ENCODE data around the gene LGALS9C. TPM values are rescaled to one million over a fixed set of nuclear protein-coding genes. Genes with fewer than 3 reads are reported as not detected.
"Not testable (repeated sequence)": the region's sequence is repeated elsewhere in the genome, so short reads cannot be mapped to it uniquely, and the experiment has no call there.

Gene LGALS9C
- total RNA-seq, 1 donor from 2014 or later: 0.47 TPM

GRCh38 chr17:18488622-18489021 lies 12.0 kb downstream of the LGALS9C start:
- H3K27me3 ChIP-seq (ENCODE audit: low read depth); ATAC-seq; intact Hi-C loops (cut with DNase I); H3K4me1 ChIP-seq; H3K4me3 ChIP-seq; H3K27ac ChIP-seq; H3K9me3 ChIP-seq; DNase-seq; H3K36me3 ChIP-seq: not testable (repeated sequence)

GRCh38 chr17:18490016-18490415 lies 13.4 kb downstream of the LGALS9C start:
- DNase-seq; intact Hi-C loops (cut with DNase I): not testable (repeated sequence)

GRCh38 chr17:18492712-18493480 lies 16.3 kb downstream of the LGALS9C start:
- H3K27me3 ChIP-seq (ENCODE audit: low read depth); intact Hi-C loops (cut with DNase I); H3K4me3 ChIP-seq; H3K27ac ChIP-seq; H3K36me3 ChIP-seq; DNase-seq; H3K9me3 ChIP-seq; H3K4me1 ChIP-seq: not testable (repeated sequence)
- ATAC-seq: peak in 1 of 2 donors; percentile 43

More at GRCh38 chr17:18490016-18490415, 13.4 kb downstream of the LGALS9C start:
- not testable (repeated sequence) for ATAC-seq; H3K27ac ChIP-seq; H3K36me3 ChIP-seq; H3K4me3 ChIP-seq; H3K9me3 ChIP-seq; H3K4me1 ChIP-seq; H3K27me3 ChIP-seq (ENCODE audit: low read depth)

GRCh38 chr17:18494250-18494768 lies 17.7 kb downstream of the LGALS9C start:
- H3K4me3 ChIP-seq; H3K36me3 ChIP-seq; intact Hi-C loops (cut with DNase I); H3K4me1 ChIP-seq; DNase-seq; H3K9me3 ChIP-seq; H3K27me3 ChIP-seq (ENCODE audit: low read depth); H3K27ac ChIP-seq: not testable (repeated sequence)
- peak in 1 of 2 donors; percentile 31 for ATAC-seq

DNA sequence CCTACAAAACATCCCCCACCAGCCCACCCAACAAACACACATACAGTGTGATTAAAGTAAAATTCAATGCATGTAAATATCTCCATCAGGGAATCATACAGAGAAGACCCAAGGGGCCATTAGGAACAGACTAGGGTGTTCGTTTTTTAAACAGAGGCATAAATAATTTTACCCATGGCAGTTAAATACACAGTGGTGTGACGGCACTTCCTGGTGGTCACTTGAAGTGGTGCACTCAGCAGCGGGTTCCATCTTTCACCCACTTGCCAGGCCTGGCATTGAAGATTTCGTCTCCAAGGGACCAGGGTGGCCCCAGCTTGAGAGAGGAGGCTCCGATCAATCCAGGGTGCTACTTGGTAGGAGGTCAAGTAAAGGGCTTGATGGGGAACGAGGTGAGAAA lies 20.5 kb downstream of the LGALS9C start:
- ATAC-seq; H3K36me3 ChIP-seq; H3K4me1 ChIP-seq; intact Hi-C loops (cut with DNase I); H3K4me3 ChIP-seq; DNase-seq; H3K9me3 ChIP-seq; H3K27me3 ChIP-seq (ENCODE audit: low read depth); H3K27ac ChIP-seq: not testable (repeated sequence)

- H3K4me1 ChIP-seq; intact Hi-C loops (cut with DNase I); H3K4me3 ChIP-seq; H3K27me3 ChIP-seq (ENCODE audit: low read depth); H3K27ac ChIP-seq; ATAC-seq; H3K9me3 ChIP-seq; H3K36me3 ChIP-seq; DNase-seq: not testable (repeated sequence)
These were observed 22.5 kb downstream of the LGALS9C start for GRCh38 chr17:18499100-18499499.

GRCh38 chr17:18499756-18500155 lies 23.2 kb downstream of the LGALS9C start:
- H3K27me3 ChIP-seq (ENCODE audit: low read depth); intact Hi-C loops (cut with DNase I); H3K27ac ChIP-seq; H3K36me3 ChIP-seq; DNase-seq; H3K9me3 ChIP-seq; H3K4me1 ChIP-seq; H3K4me3 ChIP-seq: not testable (repeated sequence)
- ATAC-seq: peak in 1 of 2 donors; percentile 10

DNA sequence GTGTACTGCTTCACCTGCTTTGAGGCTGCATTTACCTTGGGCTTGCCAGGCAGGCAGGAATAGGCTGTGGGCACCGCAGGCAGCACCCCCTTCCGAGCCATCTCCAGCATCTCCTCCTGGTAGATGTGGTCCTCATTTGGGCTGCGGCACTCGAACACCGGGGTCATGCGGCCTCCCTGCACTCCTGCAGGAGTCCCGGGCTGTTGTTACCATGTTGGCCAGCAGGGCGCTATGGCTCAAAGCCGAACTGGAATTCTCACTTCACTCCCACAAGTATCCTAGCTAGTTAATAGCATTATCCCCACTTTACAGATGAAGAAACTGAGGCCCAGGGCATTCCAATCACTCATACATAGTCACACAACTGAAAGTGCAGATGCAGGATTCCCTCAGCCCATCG lies 23.7 kb downstream of the LGALS9C start:
- H3K9me3 ChIP-seq; DNase-seq; H3K4me1 ChIP-seq; intact Hi-C loops (cut with DNase I); H3K27me3 ChIP-seq (ENCODE audit: low read depth); H3K36me3 ChIP-seq; ATAC-seq; H3K27ac ChIP-seq; H3K4me3 ChIP-seq: not testable (repeated sequence)

DNA sequence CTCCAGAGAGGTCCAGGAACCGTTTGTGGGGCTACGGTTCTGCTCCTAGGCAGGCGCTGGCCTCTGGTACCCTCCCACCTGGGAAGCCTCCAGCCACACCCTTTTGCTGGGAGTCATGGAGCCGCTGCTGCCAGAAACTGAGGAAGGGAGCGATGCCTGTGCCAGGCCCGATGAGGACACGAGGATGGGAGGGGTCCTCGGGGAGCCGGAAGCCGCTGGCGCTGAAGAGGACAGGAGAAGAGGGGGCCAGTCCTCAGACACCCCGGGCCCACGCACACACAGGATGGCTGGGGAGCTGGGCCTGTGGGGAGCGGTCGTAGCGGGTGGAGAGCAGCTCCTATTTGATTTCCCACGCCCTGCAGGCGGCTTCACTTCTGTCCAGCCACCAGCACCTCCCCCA lies 24.2 kb downstream of the LGALS9C start:
- H3K27ac ChIP-seq; intact Hi-C loops (cut with DNase I); H3K9me3 ChIP-seq; H3K27me3 ChIP-seq (ENCODE audit: low read depth); H3K4me1 ChIP-seq; ATAC-seq; H3K4me3 ChIP-seq; DNase-seq; H3K36me3 ChIP-seq: not testable (repeated sequence)

DNA sequence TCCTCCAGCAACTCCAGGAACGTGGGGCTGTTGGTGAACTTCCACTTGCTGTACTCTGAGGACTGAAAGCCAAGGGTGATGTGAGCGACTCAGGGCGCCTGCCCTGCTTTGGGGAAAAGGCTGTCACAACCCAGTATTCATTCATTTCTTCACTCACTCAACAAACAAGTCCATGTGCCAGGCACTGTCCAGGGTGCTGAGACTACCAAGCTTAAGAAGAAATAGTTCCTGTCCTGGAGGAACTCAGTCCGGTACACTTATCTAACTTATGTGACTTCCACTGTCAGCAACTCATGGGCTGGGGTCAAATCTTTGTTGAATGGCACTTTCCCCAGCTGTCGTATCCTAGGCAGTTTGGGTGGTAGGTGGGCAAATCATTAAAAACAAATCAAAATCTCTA lies 26.6 kb downstream of the LGALS9C start:
- H3K36me3 ChIP-seq; H3K4me3 ChIP-seq; ATAC-seq; H3K4me1 ChIP-seq; DNase-seq; intact Hi-C loops (cut with DNase I); H3K27me3 ChIP-seq (ENCODE audit: low read depth); H3K27ac ChIP-seq; H3K9me3 ChIP-seq: not testable (repeated sequence)

DNA sequence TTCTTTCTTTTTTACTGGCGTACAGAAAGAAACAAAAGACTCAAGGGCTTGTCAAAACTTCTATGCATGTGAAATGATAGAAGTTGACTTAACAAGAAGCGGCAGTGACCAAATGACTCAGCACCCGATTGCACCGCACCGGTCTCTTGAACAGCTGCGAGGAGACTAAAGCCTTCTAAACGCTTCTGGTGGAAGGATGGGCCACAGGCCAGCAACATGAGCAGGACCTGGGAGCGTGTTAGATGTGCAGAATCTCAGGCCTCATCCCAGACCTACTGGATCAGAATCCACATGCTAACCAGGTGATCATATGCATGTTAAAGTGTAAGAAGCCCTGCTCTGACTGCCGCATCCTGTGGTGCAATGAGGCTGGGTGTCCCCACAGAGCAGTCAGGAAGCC lies 31.1 kb downstream of the LGALS9C start:
- H3K27me3 ChIP-seq (ENCODE audit: low read depth); intact Hi-C loops (cut with DNase I); H3K4me1 ChIP-seq; H3K36me3 ChIP-seq; H3K4me3 ChIP-seq; H3K27ac ChIP-seq; ATAC-seq; H3K9me3 ChIP-seq; DNase-seq: not testable (repeated sequence)

DNA sequence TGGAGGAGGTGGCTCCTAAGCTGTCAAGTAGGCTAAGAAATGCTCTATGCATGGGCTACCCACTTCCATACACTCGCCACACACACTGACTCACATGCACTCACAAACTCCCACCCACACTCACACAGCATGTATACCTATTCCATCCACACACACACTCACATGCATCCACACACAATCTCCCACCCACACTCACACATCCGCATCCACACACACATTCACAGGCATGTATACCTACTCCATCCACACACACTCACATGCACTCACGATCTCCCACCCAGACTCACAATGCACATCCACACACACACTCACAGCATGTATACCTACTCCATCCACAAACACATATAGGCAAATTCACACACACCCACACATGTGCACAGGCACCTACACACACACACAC lies 32.1 kb downstream of the LGALS9C start:
- H3K4me1 ChIP-seq; intact Hi-C loops (cut with DNase I); H3K4me3 ChIP-seq; H3K36me3 ChIP-seq; ATAC-seq; H3K27me3 ChIP-seq (ENCODE audit: low read depth); H3K9me3 ChIP-seq; H3K27ac ChIP-seq; DNase-seq: not testable (repeated sequence)

- H3K4me1 ChIP-seq; DNase-seq; H3K4me3 ChIP-seq; ATAC-seq; H3K36me3 ChIP-seq; H3K9me3 ChIP-seq; intact Hi-C loops (cut with DNase I); H3K27ac ChIP-seq; H3K27me3 ChIP-seq (ENCODE audit: low read depth): not testable (repeated sequence)
These were observed 44.5 kb downstream of the LGALS9C start for GRCh38 chr17:18521100-18521499.

- intact Hi-C loops (cut with DNase I); ATAC-seq: not testable (repeated sequence)
These were observed 48.4 kb downstream of the LGALS9C start for GRCh38 chr17:18525015-18525414.

More at GRCh38 chr17:18525015-18525414, 48.4 kb downstream of the LGALS9C start:
- H3K27me3 ChIP-seq (ENCODE audit: low read depth); H3K27ac ChIP-seq; H3K4me3 ChIP-seq; H3K4me1 ChIP-seq; H3K9me3 ChIP-seq; DNase-seq; H3K36me3 ChIP-seq: not testable (repeated sequence)
